DND-41 (cell line): Measurements from ENCODE around the gene ABCC12.
"Not testable (repeated sequence)": the region's sequence is repeated elsewhere in the genome, so short reads cannot be mapped to it uniquely, and the experiment has no call there.

Experiments used
- CTCF ChIP-seq: IDR thresholded peaks from 2 replicates; pipeline ENCODE4 v1.5.1; 2012; ENCODE audit warnings: borderline replicate concordance, low read length, moderate library complexity, mild to moderate bottlenecking; ENCODE audit not compliant: poor library complexity, severe bottlenecking; ENCODE audit errors: extremely low read depth
- EZH2 ChIP-seq: IDR thresholded peaks from 3 replicates; pipeline ENCODE4 v1.6.1; 2012; ENCODE audit warnings: borderline replicate concordance, low read depth, mild to moderate bottlenecking, moderate library complexity, low read length, inconsistent platforms; ENCODE audit not compliant: severe bottlenecking

GRCh38 chr16:48181746-48182520 is 26.1 kb upstream of the ABCC12 start:
- not testable (repeated sequence) for TF ChIP-seq CTCF, EZH2
